Right hindlimb (tissue), 1 donor: ENCODE measurements around the gene CALD1.

Experiments used
- DNase-seq: peaks from one replicate; pipeline ENCODE4 v3.0.0-alpha.2; 2018

CALD1 gene

DNA sequence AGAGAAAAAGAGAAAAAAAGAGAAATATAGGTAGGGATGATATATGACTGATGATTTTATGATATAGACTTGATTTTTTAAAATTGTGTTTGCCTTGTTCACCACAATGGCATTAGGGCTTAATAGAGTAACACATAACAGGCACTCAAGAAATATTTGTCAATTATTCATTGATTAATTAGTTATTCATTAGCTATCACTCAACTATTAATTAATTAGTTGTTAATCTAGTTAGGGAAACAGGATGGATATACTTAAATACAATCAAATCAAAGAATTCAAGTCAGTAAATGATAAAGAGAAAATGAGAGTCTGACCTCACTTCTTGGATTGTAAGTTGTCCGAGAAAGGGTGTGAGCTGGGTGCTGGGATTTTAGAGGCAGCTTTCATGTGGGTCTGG is 15.1 kb upstream of the CALD1 start:
- DNase-seq: no peak

DNA sequence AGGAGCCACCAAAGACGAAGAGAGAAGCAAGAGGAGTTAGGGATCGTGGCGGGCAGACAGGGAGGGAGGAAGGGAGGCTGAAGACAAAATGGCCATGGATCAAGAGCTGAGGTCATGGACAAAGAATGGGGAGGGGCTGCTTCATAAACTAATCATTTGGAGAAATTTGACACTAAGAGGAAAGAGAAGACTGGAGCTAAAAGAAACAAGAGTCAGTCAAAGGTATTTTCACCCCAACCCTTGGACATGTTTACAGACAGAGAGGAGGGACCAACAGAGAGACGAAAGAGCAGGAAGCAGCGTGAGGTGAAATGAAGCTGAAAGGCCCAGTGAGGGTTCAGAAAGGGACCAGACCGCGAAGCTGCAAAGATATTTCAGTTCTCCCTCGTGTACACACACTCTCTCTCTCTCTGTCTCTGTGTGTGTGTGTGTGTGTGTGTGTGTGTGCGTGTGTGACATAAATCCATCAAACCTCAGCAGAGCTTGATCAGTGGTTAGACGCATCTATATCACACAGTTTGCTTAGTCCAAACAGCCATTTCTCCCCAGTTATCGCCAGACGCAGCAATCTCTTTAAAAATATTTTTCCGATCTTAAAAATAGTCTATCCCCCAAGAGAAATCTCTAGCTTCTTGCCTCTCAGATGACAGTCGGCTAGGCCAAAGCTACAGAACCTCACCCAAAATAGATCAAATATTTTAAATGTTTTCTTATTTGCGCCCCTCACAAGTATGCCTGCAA is 12.5 kb upstream of the CALD1 start:
- peak; percentile 60 for DNase-seq

DNA sequence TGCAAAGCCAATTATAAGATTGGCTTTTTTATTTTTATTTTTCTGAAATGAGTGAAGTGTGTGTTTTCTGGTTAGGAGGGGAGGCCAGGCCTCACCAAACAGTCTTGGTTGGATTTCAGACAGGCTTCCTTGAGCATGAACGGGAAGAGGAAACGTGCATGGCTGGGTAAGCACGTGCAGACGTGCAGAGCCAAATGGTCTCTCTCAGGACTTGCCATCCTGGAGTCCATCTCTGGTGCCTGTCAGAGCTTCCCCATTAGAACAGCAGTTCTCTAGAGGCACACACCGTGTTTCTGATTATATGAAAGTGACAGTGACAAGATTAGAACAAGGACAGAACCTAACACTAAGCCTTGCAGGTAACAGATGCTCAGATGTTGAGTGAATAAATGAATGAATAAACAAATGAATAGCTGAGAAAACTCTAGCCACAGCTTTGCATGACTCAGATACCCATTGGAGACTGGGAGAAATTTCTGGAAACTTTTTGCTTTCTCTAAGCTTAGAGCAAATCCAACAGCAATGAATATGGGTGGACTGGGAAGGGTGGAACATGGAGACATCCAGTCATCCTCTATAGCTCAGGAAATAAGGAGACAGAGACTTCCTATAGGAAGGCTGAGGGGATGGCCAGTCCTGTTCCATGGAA is 11.8 kb upstream of the CALD1 start:
- DNase-seq: no peak

DNA sequence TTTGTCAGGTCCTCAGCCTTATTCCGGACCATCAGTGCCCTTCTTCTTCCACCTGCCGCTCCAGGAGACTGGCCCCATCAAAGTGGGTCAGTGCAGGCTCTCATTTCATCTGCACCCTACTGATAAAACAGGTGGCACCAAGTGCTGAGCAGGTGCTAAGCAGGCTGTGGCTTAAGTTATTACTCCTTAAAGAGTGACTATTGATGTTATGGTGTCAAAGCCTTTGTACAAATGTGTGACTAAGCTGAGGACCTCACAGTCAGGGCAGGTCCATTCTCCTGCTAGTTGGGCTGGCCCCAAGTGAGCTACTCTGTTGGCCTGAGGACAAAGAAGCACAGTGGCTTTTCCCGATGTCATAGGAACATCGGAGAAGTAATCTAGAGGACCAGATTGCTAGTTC is 11.2 kb upstream of the CALD1 start:
- no peak for DNase-seq

DNA sequence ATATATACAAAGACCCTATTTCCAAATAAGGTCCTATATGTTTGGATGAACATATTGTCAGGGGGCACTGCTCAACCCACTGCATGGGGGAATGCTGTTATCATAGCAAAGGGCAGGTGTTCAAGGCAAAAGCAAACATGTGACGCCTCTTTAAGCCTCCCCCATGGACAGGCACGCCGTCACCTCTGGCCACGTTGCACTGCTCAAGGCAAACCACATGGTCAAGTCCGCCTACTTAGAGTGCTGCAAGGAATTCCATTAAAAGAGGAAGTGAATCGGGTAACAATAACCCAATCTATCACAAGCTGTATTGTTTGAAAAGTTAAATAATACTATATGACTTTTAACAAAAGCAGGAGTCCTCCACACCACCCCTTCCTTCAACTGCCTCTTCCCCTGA is 8.8 kb upstream of the CALD1 start:
- DNase-seq: no peak

DNA sequence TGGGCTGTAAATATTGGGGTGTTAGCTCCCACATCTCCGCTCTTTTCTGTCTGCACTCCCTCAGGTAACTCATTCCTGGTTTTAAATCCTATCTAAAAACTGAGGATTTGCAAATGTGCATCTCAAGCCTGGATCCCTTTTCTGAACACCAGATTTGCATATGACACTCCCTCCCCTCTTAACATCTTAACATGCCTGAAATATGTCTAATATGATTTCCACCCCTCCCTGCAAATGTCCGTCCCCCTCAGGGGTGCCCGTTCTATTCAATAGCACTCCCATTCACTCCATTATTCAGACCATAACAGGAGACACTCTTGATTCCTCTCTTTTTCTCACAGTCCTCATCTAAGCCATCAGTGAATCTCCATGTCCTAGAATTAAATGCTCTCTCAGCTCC is 8.3 kb upstream of the CALD1 start:
- DNase-seq: no peak

DNA sequence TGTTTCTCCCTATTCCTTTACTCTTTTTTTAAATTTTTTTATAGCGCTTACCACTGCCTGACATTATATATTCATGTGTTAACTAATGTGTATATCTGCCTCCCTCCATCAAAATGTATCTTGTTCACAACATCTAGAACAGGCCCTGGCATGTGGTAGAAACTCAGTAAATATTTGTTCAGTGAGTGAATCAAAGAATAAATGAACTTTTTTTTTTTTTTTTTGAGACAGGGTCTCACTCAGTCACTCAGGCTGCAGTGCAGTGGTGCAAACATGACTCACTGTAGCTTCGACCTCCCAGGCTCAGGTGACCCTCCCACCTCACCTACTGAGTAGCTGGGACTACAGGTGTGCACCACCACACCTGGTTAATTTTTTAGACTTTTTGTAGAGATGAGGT is 7.5 kb upstream of the CALD1 start:
- no peak for DNase-seq

DNA sequence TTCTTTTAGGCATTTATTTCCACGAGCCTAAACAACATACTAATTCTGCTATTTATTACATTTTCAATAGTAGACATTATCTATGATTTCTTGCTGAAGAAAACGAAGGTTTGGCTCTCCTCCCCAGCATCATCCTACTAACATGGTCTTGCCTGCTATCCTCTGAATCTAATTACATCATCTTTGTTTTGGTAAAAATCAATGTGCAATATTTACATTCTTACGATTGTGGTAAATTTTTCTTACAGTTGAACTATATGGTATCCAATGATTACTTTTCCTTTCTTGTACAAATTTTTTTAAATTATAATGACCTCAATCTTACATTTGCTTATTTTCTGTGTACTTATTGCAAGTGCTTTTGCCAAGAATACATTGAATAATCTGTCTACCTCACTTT is 7.0 kb upstream of the CALD1 start:
- DNase-seq: no peak

DNA sequence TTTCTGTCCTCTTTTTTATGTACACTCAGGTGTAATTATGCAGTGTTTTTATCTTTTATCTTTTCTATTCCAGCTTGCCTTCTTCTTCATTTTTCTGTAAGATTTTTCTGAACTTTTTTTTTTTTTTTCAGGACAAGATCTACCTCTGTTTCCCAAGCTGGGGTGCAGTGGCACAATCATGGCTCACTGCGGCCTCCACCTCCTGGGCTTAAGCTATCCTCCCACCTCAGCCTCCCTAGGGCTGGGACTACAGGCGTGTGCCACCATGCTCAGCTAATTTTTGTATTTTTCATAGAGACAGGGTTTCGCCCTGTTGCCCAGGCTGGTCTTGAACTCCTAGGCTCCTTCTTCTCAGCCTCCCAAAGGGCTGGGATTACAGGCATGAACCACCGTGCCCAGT is 6.3 kb upstream of the CALD1 start:
- DNase-seq: no peak

DNA sequence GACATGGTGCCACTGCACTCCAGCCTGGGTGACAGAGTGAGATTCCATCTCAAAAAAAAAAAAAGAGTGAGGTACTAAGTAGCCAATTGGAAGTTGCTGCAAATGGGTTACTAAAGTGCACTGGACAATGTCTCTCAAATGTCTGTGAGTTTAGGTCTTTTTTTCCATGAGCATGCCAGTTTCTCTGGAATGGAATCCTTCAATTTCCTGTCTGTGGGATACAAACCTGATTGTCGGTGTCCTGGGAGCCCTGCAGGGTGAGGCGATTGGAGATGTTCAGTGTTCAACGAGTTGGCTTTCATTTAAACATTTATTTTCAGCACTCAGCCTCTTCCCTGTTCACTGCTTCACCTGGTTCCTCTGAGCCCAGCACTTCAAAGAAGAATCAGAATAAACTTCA is 5.3 kb upstream of the CALD1 start:
- no peak for DNase-seq

DNA sequence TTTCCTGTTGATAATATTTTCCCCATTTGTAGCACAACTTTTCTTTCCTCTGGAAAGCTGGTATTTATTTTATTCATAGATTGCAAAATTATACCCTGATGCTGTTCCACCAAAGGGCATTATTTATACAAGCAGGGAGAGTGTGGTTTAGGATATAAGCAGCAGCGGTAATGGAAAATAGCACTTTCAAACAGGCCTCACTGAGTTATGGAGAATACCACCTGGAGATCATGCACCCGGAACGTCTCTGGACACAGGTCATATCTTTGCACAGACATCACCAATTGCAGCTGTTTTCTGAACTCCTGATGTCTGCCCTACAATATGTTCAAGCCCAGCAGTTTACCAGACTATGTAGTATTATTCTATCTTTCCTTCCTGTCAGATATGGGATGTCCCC is 2.0 kb upstream of the CALD1 start:
- DNase-seq: no peak

DNA sequence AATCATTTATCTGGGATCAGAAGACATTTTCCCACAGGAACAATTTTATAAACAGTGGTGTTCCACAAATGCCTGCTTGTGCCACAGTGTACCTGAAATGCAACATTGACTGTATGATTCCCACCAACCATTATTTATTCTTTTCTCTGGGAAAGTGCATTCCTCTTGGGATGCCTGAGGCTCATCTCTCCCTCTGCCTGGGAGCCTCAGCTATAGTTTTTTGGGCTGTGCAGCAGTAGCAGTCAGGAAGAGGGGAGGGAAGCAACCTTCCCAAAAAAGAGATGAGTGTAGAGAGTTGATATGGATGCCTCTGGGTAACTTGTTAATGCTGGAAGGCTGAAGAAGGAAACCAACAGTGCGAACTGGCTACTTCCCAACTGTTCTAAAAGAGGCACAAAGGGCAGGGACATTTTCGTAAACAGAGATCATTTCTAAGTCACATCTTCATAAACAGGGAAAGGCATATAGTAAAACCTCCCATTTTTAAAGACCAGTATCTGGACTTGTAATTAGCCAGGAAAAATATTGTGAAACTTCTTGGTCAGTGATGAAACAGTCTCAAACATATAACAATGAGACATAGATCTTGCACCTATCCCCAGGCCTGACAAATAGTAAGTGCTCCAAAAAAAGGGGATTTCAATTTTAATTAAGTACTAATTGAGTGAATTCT is 1.4 kb upstream of the CALD1 start:
- no peak for DNase-seq

DNA sequence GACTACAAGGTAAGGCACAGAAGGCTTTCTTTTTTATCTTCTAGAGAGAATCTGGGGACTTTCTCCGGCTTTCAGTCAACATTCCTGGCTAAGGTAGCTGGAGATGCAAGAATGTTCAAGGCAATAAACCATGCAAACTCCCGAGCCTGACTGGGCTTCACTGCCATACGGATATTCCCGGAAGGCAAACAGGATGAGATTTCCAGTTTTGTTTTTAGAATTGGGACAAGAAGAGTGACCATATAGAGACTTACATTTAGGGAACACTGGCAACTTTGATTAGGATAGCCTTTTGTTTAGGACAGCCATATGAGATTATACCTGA is 269 bp downstream of the CALD1 start:
- no peak for DNase-seq

DNA sequence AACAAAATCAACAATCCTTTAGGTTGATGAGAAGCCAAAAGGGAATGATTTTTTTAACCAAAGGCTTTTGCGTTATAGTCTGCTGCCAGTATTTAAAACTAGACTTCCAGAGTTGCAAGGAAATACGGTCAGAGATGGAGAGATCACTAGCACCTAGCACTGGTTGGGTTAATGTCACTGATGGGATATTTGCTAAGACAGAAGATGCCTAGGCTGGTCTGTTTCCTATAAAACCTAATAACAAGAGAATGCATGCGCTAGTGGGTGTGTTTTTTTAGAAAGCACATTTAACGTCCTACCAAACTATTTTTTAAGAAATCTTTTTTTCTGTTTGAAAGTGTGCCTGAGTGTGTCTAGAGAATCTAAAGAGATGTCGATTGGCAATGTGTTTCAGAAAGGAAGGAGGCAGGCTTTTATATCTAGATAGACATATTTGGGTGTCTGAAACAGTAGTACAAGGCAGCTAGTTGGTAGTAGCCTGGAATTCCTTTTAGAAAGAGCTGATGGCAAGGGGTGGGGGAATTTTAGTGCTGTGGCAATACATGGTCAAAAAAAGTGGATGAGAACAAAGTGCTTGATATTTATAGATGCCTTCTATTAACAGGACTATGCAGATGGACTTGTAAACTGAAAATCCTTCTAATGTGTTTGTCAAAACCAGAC is 863 bp downstream of the CALD1 start:
- DNase-seq: no peak

DNA sequence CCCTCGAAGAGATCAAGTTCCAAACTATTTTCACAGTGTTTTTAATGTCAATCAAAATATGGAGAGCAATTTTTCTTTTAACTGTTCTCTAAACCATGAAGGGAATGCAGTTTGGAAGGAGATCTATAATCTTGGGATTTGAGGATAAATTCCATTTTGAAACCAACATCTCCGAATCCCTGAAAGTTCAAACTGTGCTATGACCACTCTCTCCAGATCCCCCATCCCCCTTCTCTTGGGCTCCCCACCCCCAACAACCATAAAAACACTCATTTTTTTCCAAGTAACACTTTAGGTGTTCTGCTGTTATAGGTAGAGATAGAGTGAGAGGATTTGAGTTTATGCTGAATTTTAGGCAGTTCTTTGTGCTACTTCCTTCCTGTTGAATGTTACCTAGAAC is 1.7 kb downstream of the CALD1 start:
- DNase-seq: no peak

DNA sequence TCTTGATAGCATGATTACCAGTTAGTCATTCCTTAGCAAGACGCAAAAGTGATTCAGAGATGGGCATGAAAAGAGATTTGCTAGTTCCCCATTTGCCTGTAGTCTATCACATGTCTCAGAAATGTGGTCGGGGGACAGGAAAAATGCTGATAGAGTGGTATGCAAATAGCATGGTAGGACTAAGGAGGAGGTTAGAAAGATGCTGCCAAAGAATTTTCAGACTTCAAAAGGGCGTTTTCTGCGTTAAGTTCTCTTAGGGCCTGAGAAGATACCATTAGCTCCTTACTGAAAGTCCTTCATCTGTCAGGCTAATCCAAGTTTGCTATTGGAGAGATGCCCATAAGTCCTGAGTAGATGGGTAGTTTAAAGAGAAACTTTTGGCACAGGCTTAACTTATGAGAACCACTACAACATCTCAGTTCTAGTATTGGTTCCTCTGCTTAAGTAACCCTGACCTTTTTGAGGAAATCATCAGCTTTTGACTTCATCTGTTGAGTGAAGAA is 2.7 kb downstream of the CALD1 start:
- DNase-seq: no peak

DNA sequence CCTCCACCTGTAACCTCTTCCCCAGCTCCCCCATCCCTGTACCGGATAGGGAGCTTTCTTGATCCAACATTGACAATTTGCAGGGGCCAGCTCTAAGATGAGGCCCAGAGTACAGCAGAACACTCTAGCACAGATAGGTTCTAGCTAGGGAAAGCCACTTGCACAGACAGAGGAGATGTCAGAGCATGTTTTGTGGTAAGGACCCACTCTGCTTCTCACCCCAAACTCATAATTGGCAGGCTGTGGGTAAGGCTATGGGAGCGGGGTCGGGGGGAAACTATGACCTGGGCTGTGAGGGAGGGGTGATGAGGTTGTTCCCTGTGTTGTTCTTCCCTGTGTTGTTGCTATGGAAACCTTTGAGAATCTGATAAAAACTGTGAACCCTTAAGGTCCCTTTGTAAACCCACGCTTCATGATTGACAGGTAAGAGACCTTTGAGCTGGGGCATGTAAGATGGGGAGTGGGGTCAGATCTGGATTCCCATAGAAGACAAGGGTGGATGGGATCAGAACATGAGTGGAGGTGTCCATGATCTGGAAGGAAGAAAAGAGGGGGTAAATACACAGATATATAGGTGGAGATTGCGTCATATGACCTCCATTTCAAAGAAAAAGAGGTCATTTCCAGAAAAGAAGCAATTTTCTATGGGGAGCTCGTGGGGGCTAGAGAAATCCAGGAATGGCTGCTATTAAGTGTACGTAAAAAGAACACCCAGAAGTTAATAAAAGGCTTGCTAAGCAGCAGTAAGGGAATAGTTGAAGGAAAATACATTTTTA is 4.0 kb downstream of the CALD1 start:
- no peak for DNase-seq

DNA sequence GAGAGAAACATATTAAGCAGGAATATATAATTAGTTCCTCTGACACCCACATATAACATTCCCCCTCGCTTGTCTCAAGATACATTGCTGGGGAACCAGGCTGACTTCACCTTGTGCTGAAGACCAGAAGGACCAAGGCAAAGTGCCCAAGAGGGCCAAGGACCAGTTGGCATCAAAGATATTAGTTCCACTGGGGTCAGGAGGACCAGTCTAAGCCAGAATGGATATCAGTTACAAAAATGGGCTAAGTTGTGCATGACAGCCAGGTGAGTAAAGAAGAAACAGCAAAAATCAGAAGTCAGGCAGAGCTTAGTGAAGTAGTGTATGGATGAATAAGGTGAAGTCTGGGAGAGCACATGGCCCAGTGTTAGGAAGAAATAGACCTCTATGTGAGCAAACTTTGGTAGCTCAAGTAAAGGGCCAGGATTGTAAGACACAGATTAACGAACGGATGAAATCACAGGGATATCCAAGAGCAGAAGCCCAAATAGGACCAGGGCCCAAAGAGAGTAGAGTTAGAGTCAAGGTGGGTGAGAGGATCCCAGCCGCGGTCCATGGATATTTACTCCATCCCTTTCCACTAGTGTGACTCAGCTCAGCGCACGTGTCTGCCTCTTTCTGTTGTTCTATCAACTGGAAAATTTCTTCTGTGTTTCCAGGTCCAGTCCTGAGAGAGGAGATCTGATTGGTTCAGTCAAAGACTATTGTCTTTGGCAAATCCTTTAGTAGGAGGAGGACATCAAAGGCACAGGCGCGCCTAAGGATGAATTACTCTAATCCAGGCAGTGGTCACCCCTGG is 5.0 kb downstream of the CALD1 start:
- DNase-seq: no peak

DNA sequence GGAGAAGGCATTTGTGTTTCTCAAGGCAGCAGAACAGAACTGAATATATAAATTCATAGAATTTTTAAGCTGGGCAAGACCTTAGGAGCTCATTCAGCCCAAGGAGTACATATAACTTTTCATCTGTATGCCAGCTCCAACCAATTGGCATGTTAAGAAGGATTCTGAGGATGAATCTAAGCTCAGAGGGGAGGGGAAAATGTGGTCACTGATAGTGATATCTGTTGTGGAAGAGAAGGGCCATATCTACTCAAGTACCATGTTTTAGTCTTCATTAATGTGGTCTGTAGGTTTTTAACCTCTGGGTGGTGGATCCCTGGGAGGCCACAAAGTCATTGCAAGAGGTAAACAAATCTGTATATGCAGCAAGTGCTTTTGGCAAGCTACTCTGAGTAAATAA is 6.4 kb downstream of the CALD1 start:
- no peak for DNase-seq

DNA sequence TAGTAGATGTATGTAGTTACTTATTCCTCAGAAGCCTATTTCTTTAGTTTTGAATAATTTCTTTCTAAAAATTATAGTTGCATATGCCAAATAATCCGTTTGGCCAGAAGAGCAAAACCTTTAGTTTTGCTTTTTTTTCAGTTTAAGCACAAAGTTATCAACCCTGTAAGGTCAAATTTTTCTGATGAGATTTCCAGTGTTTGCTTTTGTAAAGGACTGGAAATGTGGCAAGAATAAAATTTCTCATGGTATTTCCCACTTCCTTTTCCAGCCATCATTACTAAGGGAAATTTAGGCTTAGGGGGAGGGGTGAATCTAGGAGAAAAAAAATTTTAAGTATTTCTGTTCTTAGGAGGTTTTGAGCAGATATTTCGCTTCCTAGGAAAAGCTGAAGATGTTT is 7.6 kb downstream of the CALD1 start:
- DNase-seq: no peak

DNA sequence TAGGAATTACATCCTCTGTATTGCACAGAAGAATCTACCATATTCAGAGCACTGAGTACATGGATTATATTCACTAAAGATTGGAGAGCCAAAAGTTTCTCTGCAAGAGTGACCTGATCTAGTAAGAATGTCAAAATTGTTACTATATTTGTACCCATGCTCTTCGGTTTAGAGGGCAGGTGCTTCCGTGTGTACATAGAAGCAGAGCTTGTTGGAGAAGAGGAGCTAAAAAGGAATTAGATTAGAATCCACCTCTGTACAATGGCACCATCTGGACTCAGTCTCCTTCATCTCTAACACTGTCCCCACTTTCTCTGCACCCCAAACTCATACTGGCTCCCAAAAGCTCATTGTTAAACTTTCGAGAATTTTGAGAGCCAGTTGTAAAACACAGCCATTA is 8.3 kb downstream of the CALD1 start:
- no peak for DNase-seq

DNA sequence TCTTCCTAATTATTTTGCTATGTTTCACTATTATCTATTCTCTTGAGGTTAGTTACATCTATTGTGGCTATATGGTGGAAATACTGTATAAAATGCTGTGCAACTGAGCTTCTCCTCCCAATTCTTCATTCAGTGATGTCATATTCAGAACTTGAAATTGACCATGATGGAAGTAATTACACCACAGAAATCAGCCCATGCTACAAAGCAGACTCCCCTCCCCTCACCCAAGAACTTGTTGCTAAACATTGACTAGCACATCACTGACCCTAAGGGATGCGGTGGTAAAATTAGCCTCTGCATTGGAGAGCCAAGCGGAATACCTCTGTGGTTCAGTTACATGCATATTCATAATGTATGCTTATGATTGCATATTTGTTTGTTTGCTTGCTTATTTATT is 8.8 kb downstream of the CALD1 start:
- no peak for DNase-seq
